Mesenchymal stem cell (in vitro differentiated cells and primary cell): ENCODE results near the gene GAK.

Source experiments
- DNase-seq: peaks from one replicate; pipeline ENCODE4 v3.0.0-alpha.2; 2013
- H2AFZ ChIP-seq: one replicate; pipeline ENCODE4 v1.6.1; 2013; ENCODE audit warnings: low read depth, mild to moderate bottlenecking, control low read depth, inconsistent platforms, low read length, moderate library complexity
- H2AK5ac ChIP-seq: 2 replicates; pipeline ENCODE4 v1.6.1; 2013; ENCODE audit warnings: low read length, moderate library complexity, mild to moderate bottlenecking, inconsistent platforms; ENCODE audit not compliant: severe bottlenecking
- H2BK120ac ChIP-seq: one replicate; pipeline ENCODE4 v1.6.1; 2013; ENCODE audit warnings: low read depth, mild to moderate bottlenecking, inconsistent platforms, low read length, moderate library complexity
- H2BK12ac ChIP-seq, 2 experiments: one replicate each; pipeline ENCODE4 v1.6.1; 2013; ENCODE audit warnings: inconsistent platforms in 2 of 2, low read length in 2 of 2, mild to moderate bottlenecking in 2 of 2, moderate library complexity in 2 of 2, control low read depth in 1 of 2
- H2BK15ac ChIP-seq: one replicate; pipeline ENCODE4 v1.6.1; 2013; ENCODE audit warnings: mild to moderate bottlenecking, low read depth, inconsistent platforms; ENCODE audit not compliant: poor library complexity, severe bottlenecking
- H2BK5ac ChIP-seq: 2 replicates; pipeline ENCODE4 v1.6.1; 2013; ENCODE audit warnings: low read depth, mild to moderate bottlenecking, low read length, control low read depth, inconsistent platforms; ENCODE audit not compliant: poor library complexity, severe bottlenecking
- H3K14ac ChIP-seq, 2 experiments: one replicate each; pipeline ENCODE4 v1.6.1; 2013; ENCODE audit warnings: inconsistent platforms in 2 of 2, low read length in 2 of 2, control low read depth in 1 of 2, mild to moderate bottlenecking in 1 of 2, moderate library complexity in 1 of 2
- H3K18ac ChIP-seq, 2 experiments: one replicate each; pipeline ENCODE4 v1.6.1; 2013; ENCODE audit warnings: inconsistent platforms in 2 of 2, low read length in 2 of 2, control low read depth in 1 of 2, low read depth in 1 of 2, mild to moderate bottlenecking in 1 of 2
- H3K23ac ChIP-seq, 2 experiments: one replicate each; pipeline ENCODE4 v1.6.1; 2013; ENCODE audit warnings: inconsistent platforms in 2 of 2, low read length in 2 of 2, mild to moderate bottlenecking in 2 of 2, moderate library complexity in 2 of 2, control low read depth in 1 of 2
- H3K27ac ChIP-seq: 2 replicates; pipeline ENCODE4 v1.5.1; 2013; ENCODE audit warnings: mild to moderate bottlenecking, moderate library complexity, low read length, control low read depth, inconsistent platforms; ENCODE audit not compliant: poor library complexity, severe bottlenecking
- H3K27me3 ChIP-seq, 2 experiments: 2 replicates each; pipeline versions ENCODE4 v1.6.1 to v1.7.0; 2013; ENCODE audit warnings: low read length in 2 of 2, mild to moderate bottlenecking in 2 of 2, moderate library complexity in 2 of 2, control low read depth in 1 of 2, inconsistent platforms in 1 of 2; ENCODE audit not compliant: control insufficient read depth in 1 of 2, insufficient read depth in 1 of 2
- H3K36me3 ChIP-seq, 2 experiments: 2 replicates each; pipeline versions ENCODE4 v1.6.1 to v1.7.0; 2013; ENCODE audit warnings: low read length in 2 of 2, control low read depth in 1 of 2, inconsistent platforms in 1 of 2, low read depth in 1 of 2, mild to moderate bottlenecking in 1 of 2; ENCODE audit not compliant: insufficient read depth in 2 of 2, control insufficient read depth in 1 of 2
- H3K4ac ChIP-seq, 2 experiments: one replicate each; pipeline ENCODE4 v1.6.1; 2013; ENCODE audit warnings: inconsistent platforms in 2 of 2, low read length in 2 of 2, mild to moderate bottlenecking in 2 of 2, moderate library complexity in 2 of 2, control low read depth in 1 of 2, low read depth in 1 of 2
- H3K4me1 ChIP-seq: 2 replicates; pipeline ENCODE4 v1.6.1; 2013; ENCODE audit warnings: low read depth, low read length, control low read depth; ENCODE audit not compliant: control insufficient read depth, insufficient read depth
- H3K4me2 ChIP-seq: 2 replicates; pipeline ENCODE4 v1.6.1; 2013; ENCODE audit warnings: low read length, mild to moderate bottlenecking, inconsistent platforms; ENCODE audit not compliant: poor library complexity, severe bottlenecking
- H3K4me3 ChIP-seq, 2 experiments: 2 replicates each; pipeline versions ENCODE4 v1.5.1 to v1.7.0; 2013; ENCODE audit warnings: low read length in 2 of 2, mild to moderate bottlenecking in 2 of 2, control low read depth in 1 of 2, low read depth in 1 of 2; ENCODE audit not compliant: insufficient read depth in 1 of 2
- H3K79me1 ChIP-seq: replicated peaks from 2 replicates; pipeline ENCODE4 v1.6.1; 2013; ENCODE audit warnings: mild to moderate bottlenecking, control low read depth, low read length, inconsistent platforms; ENCODE audit not compliant: poor library complexity, severe bottlenecking
- H3K9ac ChIP-seq: 2 replicates; pipeline ENCODE4 v1.7.0; 2013; ENCODE audit warnings: mild to moderate bottlenecking, low read length, moderate library complexity
- H3K9me3 ChIP-seq: 2 replicates; pipeline ENCODE4 v1.7.0; 2013; ENCODE audit warnings: mild to moderate bottlenecking, low read length; ENCODE audit not compliant: control insufficient read depth
- H4K8ac ChIP-seq: one replicate; pipeline ENCODE4 v1.6.1; 2013; ENCODE audit warnings: inconsistent platforms, mild to moderate bottlenecking, low read length, moderate library complexity
- H4K91ac ChIP-seq: one replicate; pipeline ENCODE4 v1.6.1; 2013; ENCODE audit warnings: mild to moderate bottlenecking, low read length, inconsistent platforms
- WGBS: methylation state at CpG from one replicate; pipeline ENCODE4 v1.1.7; 2013; ENCODE audit warnings: mixed read lengths; 5-methylcytosine and 5-hydroxymethylcytosine counted together

GAK gene

GRCh38 chr4:962231-963208 is 30.4 kb upstream of the GAK start:
- Histone ChIP-seq H3K9me3 (no peaks in the 10 kb centered on the region), H3K4me2 (no peak overlapping the region), H3K9ac (no peak overlapping the region), H3K14ac (no peak overlapping the region), H4K8ac (no peak overlapping the region), H3K23ac (no peak overlapping the region), H2BK15ac (no peak overlapping the region), H3K36me3 (peaks cover 75 to 100% of the 10 kb centered on the region in 2 experiments), H4K91ac (no peak overlapping the region), H3K18ac (no peak overlapping the region), H2AFZ (no peak overlapping the region), H2BK12ac (no peak overlapping the region), H2BK120ac (no peak overlapping the region), H3K27me3 (no peaks in the 10 kb centered on the region), H3K4me1 (peaks cover 15% of the 10 kb centered on the region), H3K79me1 (no peaks in the 10 kb centered on the region), H2BK5ac (no peak overlapping the region), H3K4me3 (no peak overlapping the region), H3K27ac (no peak overlapping the region), H2AK5ac (no peak overlapping the region), H3K4ac (no peak overlapping the region)
- 96% methylated on average over 54 of the region's 54 CpGs for WGBS
- DNase-seq, result no peak

GRCh38 chr4:961351-962230 is 29.5 kb upstream of the GAK start:
- Histone ChIP-seq H3K27me3 (no peaks in the 10 kb centered on the region), H2BK5ac (no peak overlapping the region), H3K4ac (no peak overlapping the region), H2AFZ (no peak overlapping the region), H3K79me1 (no peaks in the 10 kb centered on the region), H2BK120ac (no peak overlapping the region), H2BK15ac (no peak overlapping the region), H4K91ac (no peak overlapping the region), H3K9ac (no peak overlapping the region), H3K36me3 (peaks cover 71 to 99% of the 10 kb centered on the region in 2 experiments), H3K9me3 (no peaks in the 10 kb centered on the region), H3K27ac (no peak overlapping the region), H2BK12ac (no peak overlapping the region), H3K4me2 (no peak overlapping the region), H3K23ac (no peak overlapping the region), H3K4me1 (peaks cover 11% of the 10 kb centered on the region), H3K14ac (no peak overlapping the region), H4K8ac (no peak overlapping the region), H3K4me3 (no peak overlapping the region), H3K18ac (no peak overlapping the region), H2AK5ac (no peak overlapping the region)
- no peak for DNase-seq
- 94% methylated on average over 45 of the region's 52 CpGs for WGBS

- Histone ChIP-seq H3K27me3 (no peaks in the 10 kb centered on the region), H4K8ac (no peak overlapping the region), H3K79me1 (no peaks in the 10 kb centered on the region), H3K4me2 (no peak overlapping the region), H3K9me3 (no peaks in the 10 kb centered on the region), H3K4me1 (peaks cover 11% of the 10 kb centered on the region), H3K27ac (no peak overlapping the region), H3K14ac (no peak overlapping the region), H4K91ac (no peak overlapping the region), H3K4ac (no peak overlapping the region), H3K23ac (no peak overlapping the region), H3K9ac (no peak overlapping the region), H3K36me3 (peaks cover 63 to 96% of the 10 kb centered on the region in 2 experiments), H2BK12ac (no peak overlapping the region), H2BK120ac (no peak overlapping the region), H2BK15ac (no peak overlapping the region), H2BK5ac (no peak overlapping the region), H3K18ac (no peak overlapping the region), H3K4me3 (no peak overlapping the region), H2AK5ac (no peak overlapping the region), H2AFZ (no peak overlapping the region)
- 96% methylated on average over 35 of the region's 35 CpGs for WGBS
- DNase-seq, result no peak
Measured at GRCh38 chr4:960636-961350, 28.7 kb upstream of the GAK start.
